GM12891 (cell line): ENCODE measurements around the gene ATL1.

Source experiments
- POLR2A ChIP-seq: IDR thresholded peaks from 2 replicates; pipeline ENCODE4 v1.6.1; 2011; ENCODE audit warnings: low read depth, low read length, control low read depth
- POLR2AphosphoS5 ChIP-seq: IDR thresholded peaks from 2 replicates; pipeline ENCODE4 v1.6.1; 2011; ENCODE audit warnings: low read depth, low read length, control low read depth
- POU2F2 ChIP-seq: IDR thresholded peaks from 2 replicates; pipeline ENCODE4 v1.6.1; 2011; ENCODE audit warnings: low read depth, mild to moderate bottlenecking, control low read depth, low read length, moderate library complexity
- SPI1 ChIP-seq: IDR thresholded peaks from 2 replicates; pipeline ENCODE4 v1.6.1; 2011; ENCODE audit warnings: low read depth, low read length, control low read depth
- TAF1 ChIP-seq: IDR thresholded peaks from 2 replicates; pipeline ENCODE4 v1.6.1; 2011; ENCODE audit warnings: low read depth, low read length, control low read depth

DNA sequence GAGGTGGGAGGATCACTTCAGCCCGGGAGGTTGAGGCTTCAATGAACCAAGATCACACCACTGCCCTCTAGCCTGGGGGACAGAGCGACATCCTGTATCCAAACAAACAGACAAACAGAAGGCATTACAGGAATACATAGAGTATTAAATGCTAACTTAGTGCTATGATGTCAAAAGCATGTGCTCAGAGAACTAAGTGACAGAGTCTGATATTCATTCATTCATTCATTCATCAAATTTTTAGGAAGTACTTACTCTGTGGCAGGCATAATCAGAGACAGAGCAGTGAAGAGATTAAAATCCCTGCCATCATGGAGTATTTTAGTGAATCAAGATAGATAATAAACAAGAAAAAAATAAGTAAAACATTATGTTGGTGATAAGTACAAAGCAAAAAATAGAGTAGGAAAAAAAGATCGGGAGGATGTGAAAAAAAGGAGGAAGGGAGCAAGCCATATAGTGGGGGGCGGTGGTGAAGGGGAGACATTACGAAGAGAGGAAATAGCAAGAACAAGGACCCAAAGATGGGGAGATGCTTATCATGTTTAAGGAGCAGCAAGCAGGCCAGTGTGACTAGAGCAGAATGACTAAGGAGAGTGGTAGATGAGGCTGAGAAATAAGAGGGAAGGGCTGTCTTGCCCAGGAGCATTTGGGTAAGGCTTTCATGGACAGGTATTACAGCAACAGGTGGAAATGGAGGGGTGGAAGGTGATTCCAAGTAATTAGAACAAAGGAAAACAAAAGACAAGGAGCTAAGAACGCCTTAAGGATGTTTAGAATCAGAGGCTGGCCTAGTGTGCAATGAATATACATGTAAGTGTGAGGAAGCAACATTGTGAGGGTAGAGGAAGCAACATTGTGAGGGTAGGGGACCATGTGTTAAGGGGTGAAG lies 30.4 kb upstream of the ATL1 start:
- TF ChIP-seq POLR2A (no peak), POLR2AphosphoS5 (no peak), TAF1 (no peak), SPI1 (no peak), POU2F2 (no peak)
